Stimulated activated CD8-positive, alpha-beta memory T cell treated with anti-CD3 and anti-CD28 coated beads, Interleukin-12 subunit alpha, Interleukin-12 subunit beta, amount 100 ng/mL, for 1 hour (primary cell): ENCODE data around the gene NOC2L.

Experiments used
- DNase-seq: peaks from one replicate; pipeline ENCODE4 v3.0.0-alpha.2; 2020; ENCODE audit warnings: low read depth

The NOC2L gene

GRCh38 chr1:942864-943533, 16.1 kb downstream of the NOC2L start:
- no peak for DNase-seq

GRCh38 chr1:942411-942821, 16.6 kb downstream of the NOC2L start:
- DNase-seq: no peak

- no peak for DNase-seq
Observed at GRCh38 chr1:941588-942383, 17.3 kb downstream of the NOC2L start.

- no peak for DNase-seq
Observed at GRCh38 chr1:941015-941587, 18.0 kb downstream of the NOC2L start.

GRCh38 chr1:940107-941014, 18.7 kb downstream of the NOC2L start:
- no peak for DNase-seq

GRCh38 chr1:939511-940106, 19.4 kb downstream of the NOC2L start:
- no peak for DNase-seq

- DNase-seq: no peak
Observed at GRCh38 chr1:938711-939489, 20.2 kb downstream of the NOC2L start.

- no peak for DNase-seq
Observed at GRCh38 chr1:938088-938683, 20.9 kb downstream of the NOC2L start.

- DNase-seq: no peak
Observed at GRCh38 chr1:937521-937920, 21.5 kb downstream of the NOC2L start.

- no peak for DNase-seq
Observed at GRCh38 chr1:936348-937264, 22.4 kb downstream of the NOC2L start.

GRCh38 chr1:935751-936231, 23.3 kb downstream of the NOC2L start:
- DNase-seq: no peak

GRCh38 chr1:934991-935750, 23.9 kb downstream of the NOC2L start:
- DNase-seq: no peak

- no peak for DNase-seq
Observed at GRCh38 chr1:933603-933940, 25.5 kb downstream of the NOC2L start.

GRCh38 chr1:932776-933602, 26.1 kb downstream of the NOC2L start:
- DNase-seq: no peak

- DNase-seq: no peak
Observed at GRCh38 chr1:932173-932510, 26.9 kb downstream of the NOC2L start.

- no peak for DNase-seq
Observed at GRCh38 chr1:931380-932172, 27.5 kb downstream of the NOC2L start.

- no peak for DNase-seq
Observed at GRCh38 chr1:930633-931138, 28.4 kb downstream of the NOC2L start.
